Neuronal stem cell (in vitro differentiated cells): ENCODE data around the gene OTUD6A.
A peak's percentile ranks its signal among the peaks of the same experiment; 100 is the strongest.
"Not testable (repeated sequence)": the region's sequence is repeated elsewhere in the genome, so short reads cannot be mapped to it uniquely, and the experiment has no call there.

Experiments
- DNase-seq: peaks from one replicate; pipeline ENCODE4 v3.0.0-alpha.2; 2013; ENCODE audit warnings: low spot score
- H2AFZ ChIP-seq: one replicate; pipeline ENCODE4 v1.6.1; 2013; ENCODE audit warnings: mild to moderate bottlenecking, low read length, inconsistent platforms
- H2AK5ac ChIP-seq: 2 replicates; pipeline ENCODE4 v1.6.1; 2013; ENCODE audit warnings: low read depth, mild to moderate bottlenecking, inconsistent platforms, low read length, moderate library complexity, mixed read lengths
- H2BK120ac ChIP-seq: 2 replicates; pipeline ENCODE4 v1.6.1; 2013; ENCODE audit warnings: low read depth, mild to moderate bottlenecking, inconsistent platforms, low read length, moderate library complexity, mixed read lengths
- H2BK12ac ChIP-seq: one replicate; pipeline ENCODE4 v1.6.1; 2013; ENCODE audit warnings: low read length, inconsistent platforms
- H2BK15ac ChIP-seq: 2 replicates; pipeline ENCODE4 v1.6.1; 2013; ENCODE audit warnings: mild to moderate bottlenecking, low read length, inconsistent platforms, mixed read lengths
- H2BK5ac ChIP-seq: one replicate; pipeline ENCODE4 v1.6.1; 2013; ENCODE audit warnings: inconsistent platforms, mild to moderate bottlenecking, low read length, moderate library complexity
- H3K14ac ChIP-seq: one replicate; pipeline ENCODE4 v1.6.1; 2013; ENCODE audit warnings: low read length, inconsistent platforms
- H3K18ac ChIP-seq: 2 replicates; pipeline ENCODE4 v1.6.1; 2013; ENCODE audit warnings: low read length, inconsistent platforms
- H3K23ac ChIP-seq: 2 replicates; pipeline ENCODE4 v1.6.1; 2013; ENCODE audit warnings: low read depth, mild to moderate bottlenecking, mixed read lengths, low read length, inconsistent platforms; ENCODE audit not compliant: poor library complexity
- H3K27ac ChIP-seq: replicated peaks from 3 replicates; pipeline ENCODE4 v1.5.1; 2013; ENCODE audit warnings: low read length, inconsistent platforms
- H3K27me3 ChIP-seq, 3 experiments: 2 replicates each; pipeline ENCODE4 v1.6.1; 2013; ENCODE audit warnings: low read length in 3 of 3, mild to moderate bottlenecking in 2 of 3, inconsistent platforms in 1 of 3, low read depth in 1 of 3, mixed read lengths in 1 of 3, moderate library complexity in 1 of 3; ENCODE audit not compliant: control insufficient read depth in 3 of 3, insufficient read depth in 3 of 3
- H3K36me3 ChIP-seq, 2 donors: replicated peaks in 1 of 2; 2 replicates each; pipeline ENCODE4 v1.6.1; 2013; ENCODE audit warnings: low read length in 2 of 2; ENCODE audit not compliant: control insufficient read depth in 2 of 2, insufficient read depth in 2 of 2
- H3K4ac ChIP-seq: 2 replicates; pipeline ENCODE4 v1.6.1; 2013; ENCODE audit warnings: inconsistent platforms, mild to moderate bottlenecking, low read length, moderate library complexity
- H3K4me1 ChIP-seq, 2 donors: 1 replicate in 1 of 2; 2 replicates in 1 of 2; pipeline ENCODE4 v1.6.1; 2013; ENCODE audit warnings: low read length in 2 of 2, low read depth in 1 of 2; ENCODE audit not compliant: control insufficient read depth in 2 of 2, insufficient read depth in 1 of 2
- H3K4me2 ChIP-seq: one replicate; pipeline ENCODE4 v1.6.1; 2013; ENCODE audit warnings: mild to moderate bottlenecking, low read length, inconsistent platforms; ENCODE audit not compliant: insufficient read depth, poor library complexity, severe bottlenecking
- H3K4me3 ChIP-seq, 2 donors: 2 replicates each; pipeline ENCODE4 v1.5.1; 2013; ENCODE audit warnings: low read length in 2 of 2, mild to moderate bottlenecking in 2 of 2, inconsistent platforms in 1 of 2, moderate library complexity in 1 of 2
- H3K79me1 ChIP-seq: one replicate; pipeline ENCODE4 v1.6.1; 2013; ENCODE audit warnings: low read depth, mild to moderate bottlenecking, inconsistent platforms, low read length, moderate library complexity
- H3K9ac ChIP-seq: one replicate; pipeline ENCODE4 v1.6.1; 2013; ENCODE audit warnings: mild to moderate bottlenecking, low read depth, low read length, inconsistent platforms; ENCODE audit not compliant: poor library complexity
- H3K9me3 ChIP-seq, 2 donors: replicated peaks in 1 of 2; 2 replicates each; pipeline versions ENCODE3 to v1.6.1; 2013; ENCODE audit warnings: low read length in 2 of 2, mild to moderate bottlenecking in 2 of 2, inconsistent platforms in 1 of 2, low read depth in 1 of 2, mixed read lengths in 1 of 2, moderate library complexity in 1 of 2; ENCODE audit not compliant: control insufficient read depth in 2 of 2, insufficient read depth in 1 of 2
- H4K8ac ChIP-seq: one replicate; pipeline ENCODE4 v1.6.1; 2013; ENCODE audit warnings: low read depth, mild to moderate bottlenecking, inconsistent platforms, low read length, moderate library complexity
- H4K91ac ChIP-seq: one replicate; pipeline ENCODE4 v1.6.1; 2013; ENCODE audit warnings: low read length, low read depth, mild to moderate bottlenecking, inconsistent platforms; ENCODE audit not compliant: poor library complexity
- WGBS, 2 donors: extraction: QIAGEN DNeasy Blood & Tissue Kit; methylation state at CpG; one replicate each; pipeline ENCODE4 v1.1.7; 2013; ENCODE audit warnings: missing lambda C conversion rate in 2 of 2, mixed read lengths in 1 of 2; ENCODE audit not compliant: insufficient read length in 2 of 2, insufficient replicate concordance in 1 of 2; ENCODE audit errors: extremely low coverage in 2 of 2; 5-methylcytosine and 5-hydroxymethylcytosine counted together
- small RNA-seq: library from polyadenylated mRNA; stranded (forward); fragments of <200 nt; extraction: miRNeasy Mini kit (QIAGEN cat#:217004); gene quantifications from one replicate; pipeline ENCODE3, GENCODE V24; 2013; ENCODE audit not compliant: insufficient read depth

Gene OTUD6A

GRCh38 chrX:70105229-70105628 is 43.0 kb downstream of the OTUD6A start:
- Histone ChIP-seq H2BK12ac (no peak overlapping the region), H3K27me3 (no peaks in the 10 kb centered on the region), H3K4me1 (no peaks in the 10 kb centered on the region), H3K18ac (no peak overlapping the region), H3K9me3 (no peaks in the 10 kb centered on the region), H3K4me3 (no peak overlapping the region), H2AK5ac (no peak overlapping the region), H3K36me3 (no peaks in the 10 kb centered on the region), H2AFZ (no peak overlapping the region), H3K14ac (no peak overlapping the region), H2BK5ac (no peak overlapping the region), H3K27ac (no peak overlapping the region), H3K9ac (no peak overlapping the region), H4K91ac (no peak overlapping the region), H3K79me1 (no peaks in the 10 kb centered on the region), H2BK15ac (no peak overlapping the region), H3K4me2 (no peak overlapping the region), H3K4ac (no peak overlapping the region), H2BK120ac (no peak overlapping the region), H3K23ac (no peak overlapping the region), H4K8ac (no peak overlapping the region)
- DNase-seq = no peak
- WGBS, 2 donors = no CpG with 5 or more reads among the region's 2 CpGs

DNA sequence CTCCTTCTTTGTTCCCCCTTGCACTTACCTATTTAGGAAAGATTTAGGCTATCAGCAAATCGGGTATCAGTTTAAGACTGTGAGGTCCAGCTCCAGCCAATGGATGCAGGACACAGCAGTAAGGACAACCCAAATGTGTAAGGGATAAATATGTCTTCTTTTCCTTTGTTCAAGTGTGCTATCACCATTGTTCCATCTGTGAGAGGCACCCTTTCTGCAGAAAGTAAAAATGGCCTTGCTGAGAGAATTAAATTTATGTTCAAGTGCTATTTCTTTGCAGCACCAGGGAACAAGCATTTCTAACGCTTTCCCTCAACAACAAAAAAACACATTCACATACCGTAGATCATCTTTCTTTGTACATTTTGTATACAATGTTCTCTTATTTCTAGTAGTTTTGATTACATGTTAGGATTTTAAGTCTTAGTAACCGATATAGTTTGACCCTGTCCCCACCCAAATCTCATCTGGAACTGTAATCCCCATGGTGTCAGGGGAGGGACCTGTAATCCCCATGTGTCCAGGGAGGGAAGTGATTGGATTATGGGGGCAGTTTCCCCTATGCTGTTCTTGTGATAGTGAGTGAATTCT is 49.3 kb downstream of the OTUD6A start:
- not testable (repeated sequence) for H3K4ac ChIP-seq, H2BK12ac ChIP-seq, H2BK5ac ChIP-seq, H3K9me3 ChIP-seq, H3K27ac ChIP-seq, H3K14ac ChIP-seq, H3K79me1 ChIP-seq, H3K23ac ChIP-seq, H3K36me3 ChIP-seq, H4K8ac ChIP-seq, H3K18ac ChIP-seq, H2AK5ac ChIP-seq, H2BK15ac ChIP-seq, H2AFZ ChIP-seq, H3K4me2 ChIP-seq, H4K91ac ChIP-seq, H2BK120ac ChIP-seq, H3K27me3 ChIP-seq, DNase-seq, H3K4me3 ChIP-seq, H3K4me1 ChIP-seq, H3K9ac ChIP-seq
- 100% methylated on average over 1 of the region's 4 CpGs; no CpG with 5 or more reads in 1 of the 2 donors for WGBS, 2 donors

Small RNA genes within 50 kb of the gene (small RNA-seq; reads per million reads assigned to genes)
- 25.2 reads per million, percentile 84 among the genes with 10 or more reads in this experiment for gene MIR676
